ENCODE results near the gene DNER.

The DNER gene

GRCh38 chr2:229445501-229446211 lies 268.7 kb downstream of the DNER start:
- no peak overlapping the region for H3K4me3 ChIP-seq (ENCODE audit: low read depth, low read length)
- DNase-seq, result no peak
- H3K36me3 ChIP-seq, result no peaks in the 10 kb centered on the region
- peaks cover 68% of the 10 kb centered on the region for H3K27me3 ChIP-seq (ENCODE audit: insufficient read depth, low read depth, severe bottlenecking)
- no peak overlapping the region for H3K27ac ChIP-seq
- H3K9me3 ChIP-seq (ENCODE audit: severe bottlenecking), result no peaks in the 10 kb centered on the region
- no peak for TF ChIP-seq CTCF (IDR thresholded peaks at IDR 0.05; ENCODE audit: low read depth, low read length)

GRCh38 chr2:229445019-229445418 lies 269.3 kb downstream of the DNER start:
- H3K36me3 ChIP-seq, result no peaks in the 10 kb centered on the region
- DNase-seq, result no peak
- H3K9me3 ChIP-seq (ENCODE audit: severe bottlenecking), result no peaks in the 10 kb centered on the region
- H3K4me3 ChIP-seq (ENCODE audit: low read depth, low read length), result no peak overlapping the region
- no peak for TF ChIP-seq CTCF (IDR thresholded peaks at IDR 0.05; ENCODE audit: low read depth, low read length)
- no peak overlapping the region for H3K27ac ChIP-seq
- peaks cover 71% of the 10 kb centered on the region for H3K27me3 ChIP-seq (ENCODE audit: insufficient read depth, low read depth, severe bottlenecking)

- DNase-seq, result no peak
Measured at GRCh38 chr2:229443546-229444268, 270.6 kb downstream of the DNER start.

GRCh38 chr2:229443141-229443540 lies 271.2 kb downstream of the DNER start:
- Histone ChIP-seq H3K36me3 (no peaks in the 10 kb centered on the region), H3K27me3 (ENCODE audit: insufficient read depth, low read depth, severe bottlenecking) (peaks cover 86% of the 10 kb centered on the region), H3K4me3 (ENCODE audit: low read depth, low read length) (no peak overlapping the region), H3K9me3 (ENCODE audit: severe bottlenecking) (no peaks in the 10 kb centered on the region), H3K27ac (no peak overlapping the region)
- no peak for DNase-seq
- no peak for TF ChIP-seq CTCF (IDR thresholded peaks at IDR 0.05; ENCODE audit: low read depth, low read length)

More at GRCh38 chr2:229443546-229444268, 270.6 kb downstream of the DNER start:
- peaks cover 80% of the 10 kb centered on the region for H3K27me3 ChIP-seq (ENCODE audit: insufficient read depth, low read depth, severe bottlenecking)
- no peak overlapping the region for H3K4me3 ChIP-seq (ENCODE audit: low read depth, low read length)
- no peaks in the 10 kb centered on the region for H3K36me3 ChIP-seq
- no peaks in the 10 kb centered on the region for H3K9me3 ChIP-seq (ENCODE audit: severe bottlenecking)
- no peak for TF ChIP-seq CTCF (IDR thresholded peaks at IDR 0.05; ENCODE audit: low read depth, low read length)
- H3K27ac ChIP-seq, result no peak overlapping the region

- Histone ChIP-seq H3K36me3 (no peaks in the 10 kb centered on the region), H3K4me3 (ENCODE audit: low read depth, low read length) (no peak overlapping the region), H3K27me3 (ENCODE audit: insufficient read depth, low read depth, severe bottlenecking) (peaks cover 80% of the 10 kb centered on the region), H3K9me3 (ENCODE audit: severe bottlenecking) (no peaks in the 10 kb centered on the region), H3K27ac (no peak overlapping the region)
- no peak for DNase-seq
- TF ChIP-seq CTCF (IDR thresholded peaks at IDR 0.05; ENCODE audit: low read depth, low read length), result no peak
Measured at GRCh38 chr2:229438430-229439159, 275.8 kb downstream of the DNER start.
